HepG2 (cell line): ENCODE data around the gene PTGDR. TPM values are rescaled to one million over a fixed set of nuclear protein-coding genes. Genes with fewer than 3 reads are reported as not detected.

Source experiments
- ELF3 ChIP-seq: IDR thresholded peaks from 2 replicates; pipeline ENCODE4 v1.6.1; 2016; ENCODE audit warnings: missing genetic modification reagents, missing compliant biosample characterization
- EP300 ChIP-seq, 3 experiments: sonication (generic) in 1 of 3; formaldehyde crosslinking in 1 of 3; IDR thresholded peaks; 2 replicates each; pipeline versions ENCODE4 v1.5.1 to v1.6.1; 2011 to 2020; ENCODE audit warnings: low read depth in 2 of 3, low read length in 2 of 3, borderline replicate concordance in 1 of 3, improper control_type of control experiment in 1 of 3, mild to moderate bottlenecking in 1 of 3, missing genetic modification reagents in 1 of 3, moderate library complexity in 1 of 3
- FOXP1 ChIP-seq, 2 experiments: fragments of 450-650 bp in 1 of 2; IDR thresholded peaks; 2 replicates each; pipeline ENCODE4 v1.6.1; 2017 to 2018; ENCODE audit warnings: antibody characterized with exemption in 1 of 2
- GMEB2 ChIP-seq: IDR thresholded peaks from 2 replicates; pipeline ENCODE4 v1.6.1; 2016; ENCODE audit warnings: missing biosample characterization, missing genetic modification reagents, low read depth
- HNF1A ChIP-seq, 2 experiments: sonication (generic) in 1 of 2; formaldehyde crosslinking in 1 of 2; IDR thresholded peaks; 2 replicates each; pipeline versions ENCODE4 v1.4.0 to v1.6.1; 2016 to 2020; ENCODE audit warnings: borderline replicate concordance in 1 of 2, low read depth in 1 of 2, mild to moderate bottlenecking in 1 of 2, missing genetic modification reagents in 1 of 2
- HOXA9 ChIP-seq: sonication (generic); formaldehyde crosslinking; IDR thresholded peaks from 2 replicates; pipeline ENCODE4 v1.8.1; 2022; ENCODE audit warnings: missing genetic modification reagents, mild to moderate bottlenecking, moderate library complexity, borderline replicate concordance
- JUND ChIP-seq: sonication (generic); formaldehyde crosslinking; IDR thresholded peaks from 2 replicates; pipeline ENCODE4 v1.8.0; 2022; ENCODE audit warnings: mild to moderate bottlenecking, missing genetic modification reagents
- NFIC ChIP-seq: IDR thresholded peaks from 2 replicates; pipeline ENCODE4 v1.6.1; 2012; ENCODE audit warnings: mild to moderate bottlenecking, low read length, inconsistent platforms
- TGIF2 ChIP-seq: IDR thresholded peaks from 2 replicates; pipeline ENCODE4 v1.6.1; 2016; ENCODE audit warnings: control low read depth, missing compliant biosample characterization
- WIZ ChIP-seq: sonication (generic); formaldehyde crosslinking; IDR thresholded peaks from 2 replicates; pipeline ENCODE4 v1.5.1; 2020; ENCODE audit warnings: mild to moderate bottlenecking, missing genetic modification reagents
- ZNF121 ChIP-seq: sonication (generic); formaldehyde crosslinking; IDR thresholded peaks from 2 replicates; pipeline ENCODE4 v1.5.0; 2020; ENCODE audit warnings: mild to moderate bottlenecking, missing genetic modification reagents
- ZNF230 ChIP-seq: sonication (generic); formaldehyde crosslinking; IDR thresholded peaks from 2 replicates; pipeline ENCODE4 v1.4.0; 2020; ENCODE audit warnings: mild to moderate bottlenecking, missing genetic modification reagents
- ZNF468 ChIP-seq: sonication (generic); formaldehyde crosslinking; IDR thresholded peaks from 2 replicates; pipeline ENCODE4 v1.8.0; 2022; ENCODE audit warnings: mild to moderate bottlenecking, moderate library complexity, missing genetic modification reagents
- ZNF572 ChIP-seq: sonication (generic); formaldehyde crosslinking; IDR thresholded peaks from 2 replicates; pipeline ENCODE4 v1.5.1; 2020; ENCODE audit warnings: mild to moderate bottlenecking, missing genetic modification reagents
- ZNF713 ChIP-seq: sonication (generic); formaldehyde crosslinking; IDR thresholded peaks from 2 replicates; pipeline ENCODE4 v1.4.0; 2020; ENCODE audit warnings: mild to moderate bottlenecking, missing genetic modification reagents
- polyA plus RNA-seq, 8 experiments: library from polyadenylated mRNA; depleted of rRNA in 3 of 8; stranded (reverse) in 7 of 8; unstranded in 1 of 8; fragments of >200 nt; fragmentation: Illumina TruSeq in 4 of 8; extraction: Trizol in 4 of 8; gene quantifications; 2 replicates each; pipeline versions ENCODE4 v1.2.1 to v1.2.3, GENCODE V29; 2011 to 2016; ENCODE audit warnings: low read depth in 4 of 8, missing spikeins in 1 of 8, mixed read lengths in 1 of 8; ENCODE audit not compliant: insufficient read depth in 1 of 8
- total RNA-seq, 5 experiments: library from RNA; depleted of rRNA; stranded (reverse); fragments of >200 nt; fragmentation: Illumina TruSeq; extraction: Trizol; gene quantifications; 2 replicates each; pipeline ENCODE4 v1.2.3, GENCODE V29; 2016; ENCODE audit warnings: low read depth in 1 of 5
- TF ChIP-seq, protein P1 (sequence below): sonication (generic); formaldehyde crosslinking; conservative IDR thresholded peaks from 2 replicates; pipeline ENCODE4 v1.8.0; 2022; ENCODE audit warnings: mild to moderate bottlenecking, moderate library complexity, missing genetic modification reagents
- TF ChIP-seq, protein P2 (sequence below): sonication (generic); formaldehyde crosslinking; IDR thresholded peaks from 2 replicates; pipeline ENCODE4 v1.4.0; 2020; ENCODE audit warnings: mild to moderate bottlenecking, missing genetic modification reagents, borderline replicate concordance

The PTGDR gene
- total and polyA plus RNA-seq, 2 of the 13 experiments (the other 11 are each of a cell fraction or from before 2014, with no cell fraction given): not detected

DNA sequence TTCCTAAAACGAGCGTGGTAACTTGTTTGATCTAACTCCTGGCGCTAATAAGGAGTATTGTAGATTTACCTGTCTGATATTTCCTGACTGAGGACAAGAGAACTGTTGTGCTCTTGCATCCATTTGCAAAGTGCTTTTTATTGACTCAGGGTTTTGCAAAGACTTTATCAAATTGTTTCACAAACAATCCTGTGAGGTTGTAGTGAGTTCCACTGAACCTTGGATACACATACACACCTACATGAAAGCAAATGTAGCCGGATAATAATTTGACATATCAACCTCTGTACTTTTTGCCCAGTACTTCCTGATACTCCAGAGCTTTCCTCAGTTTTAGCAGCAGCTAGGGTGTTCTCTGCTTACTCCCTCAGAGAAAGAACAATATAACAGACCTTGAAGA lies 39.9 kb downstream of the PTGDR start (continued):
- TF ChIP-seq WIZ (CRISPR knock-in tag) (no peak), HOXA9 (CRISPR knock-in tag) (no peak), ZNF468 (CRISPR knock-in tag) (no peak), ZNF713 (CRISPR knock-in tag) (no peak), ZNF121 (CRISPR knock-in tag) (no peak), ZNF572 (CRISPR knock-in tag) (no peak), ELF3 (CRISPR knock-in tag) (peak; percentile 89), HNF1A (IDR thresholded peaks at IDR 0.05; ENCODE audit: low read depth) (no peak), HNF1A (CRISPR knock-in tag; IDR thresholded peaks at IDR 0.05; ENCODE audit: borderline replicate concordance) (no peak), FOXP1 (IDR thresholded peaks at IDR 0.05) (no peak), FOXP1 (CRISPR knock-in tag; IDR thresholded peaks at IDR 0.05) (peak; percentile 48; the same call in 1 of the 2 replicates), ZNF230 (CRISPR knock-in tag) (no peak), NFIC (peak; percentile 37; the same call in 1 of the 2 replicates), EP300 (IDR thresholded peaks at IDR 0.05; ENCODE audit: low read depth in 2 of 2, low read length in 2 of 2) (peak in 1 of 2 experiments; percentile 65; a peak in 1 of 4 replicates), EP300 (CRISPR knock-in tag; IDR thresholded peaks at IDR 0.05; ENCODE audit: borderline replicate concordance) (no peak), JUND (CRISPR knock-in tag) (no peak), GMEB2 (CRISPR knock-in tag) (no peak), TGIF2 (CRISPR knock-in tag) (no peak)
- TF ChIP-seq, protein P1, sequence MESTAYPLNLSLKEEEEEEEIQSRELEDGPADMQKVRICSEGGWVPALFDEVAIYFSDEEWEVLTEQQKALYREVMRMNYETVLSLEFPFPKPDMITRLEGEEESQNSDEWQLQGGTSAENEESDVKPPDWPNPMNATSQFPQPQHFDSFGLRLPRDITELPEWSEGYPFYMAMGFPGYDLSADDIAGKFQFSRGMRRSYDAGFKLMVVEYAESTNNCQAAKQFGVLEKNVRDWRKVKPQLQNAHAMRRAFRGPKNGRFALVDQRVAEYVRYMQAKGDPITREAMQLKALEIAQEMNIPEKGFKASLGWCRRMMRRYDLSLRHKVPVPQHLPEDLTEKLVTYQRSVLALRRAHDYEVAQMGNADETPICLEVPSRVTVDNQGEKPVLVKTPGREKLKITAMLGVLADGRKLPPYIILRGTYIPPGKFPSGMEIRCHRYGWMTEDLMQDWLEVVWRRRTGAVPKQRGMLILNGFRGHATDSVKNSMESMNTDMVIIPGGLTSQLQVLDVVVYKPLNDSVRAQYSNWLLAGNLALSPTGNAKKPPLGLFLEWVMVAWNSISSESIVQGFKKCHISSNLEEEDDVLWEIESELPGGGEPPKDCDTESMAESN (CRISPR knock-in tag): no peak
- TF ChIP-seq, protein P2, sequence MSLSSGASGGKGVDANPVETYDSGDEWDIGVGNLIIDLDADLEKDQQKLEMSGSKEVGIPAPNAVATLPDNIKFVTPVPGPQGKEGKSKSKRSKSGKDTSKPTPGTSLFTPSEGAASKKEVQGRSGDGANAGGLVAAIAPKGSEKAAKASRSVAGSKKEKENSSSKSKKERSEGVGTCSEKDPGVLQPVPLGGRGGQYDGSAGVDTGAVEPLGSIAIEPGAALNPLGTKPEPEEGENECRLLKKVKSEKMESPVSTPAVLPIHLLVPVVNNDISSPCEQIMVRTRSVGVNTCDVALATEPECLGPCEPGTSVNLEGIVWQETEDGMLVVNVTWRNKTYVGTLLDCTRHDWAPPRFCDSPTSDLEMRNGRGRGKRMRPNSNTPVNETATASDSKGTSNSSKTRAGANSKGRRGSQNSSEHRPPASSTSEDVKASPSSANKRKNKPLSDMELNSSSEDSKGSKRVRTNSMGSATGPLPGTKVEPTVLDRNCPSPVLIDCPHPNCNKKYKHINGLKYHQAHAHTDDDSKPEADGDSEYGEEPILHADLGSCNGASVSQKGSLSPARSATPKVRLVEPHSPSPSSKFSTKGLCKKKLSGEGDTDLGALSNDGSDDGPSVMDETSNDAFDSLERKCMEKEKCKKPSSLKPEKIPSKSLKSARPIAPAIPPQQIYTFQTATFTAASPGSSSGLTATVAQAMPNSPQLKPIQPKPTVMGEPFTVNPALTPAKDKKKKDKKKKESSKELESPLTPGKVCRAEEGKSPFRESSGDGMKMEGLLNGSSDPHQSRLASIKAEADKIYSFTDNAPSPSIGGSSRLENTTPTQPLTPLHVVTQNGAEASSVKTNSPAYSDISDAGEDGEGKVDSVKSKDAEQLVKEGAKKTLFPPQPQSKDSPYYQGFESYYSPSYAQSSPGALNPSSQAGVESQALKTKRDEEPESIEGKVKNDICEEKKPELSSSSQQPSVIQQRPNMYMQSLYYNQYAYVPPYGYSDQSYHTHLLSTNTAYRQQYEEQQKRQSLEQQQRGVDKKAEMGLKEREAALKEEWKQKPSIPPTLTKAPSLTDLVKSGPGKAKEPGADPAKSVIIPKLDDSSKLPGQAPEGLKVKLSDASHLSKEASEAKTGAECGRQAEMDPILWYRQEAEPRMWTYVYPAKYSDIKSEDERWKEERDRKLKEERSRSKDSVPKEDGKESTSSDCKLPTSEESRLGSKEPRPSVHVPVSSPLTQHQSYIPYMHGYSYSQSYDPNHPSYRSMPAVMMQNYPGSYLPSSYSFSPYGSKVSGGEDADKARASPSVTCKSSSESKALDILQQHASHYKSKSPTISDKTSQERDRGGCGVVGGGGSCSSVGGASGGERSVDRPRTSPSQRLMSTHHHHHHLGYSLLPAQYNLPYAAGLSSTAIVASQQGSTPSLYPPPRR (CRISPR knock-in tag): 0 out of 2 replicates have a peak, but pooled peaks have one; percentile 34
